RWPE2 (cell line): Measurements from ENCODE around the gene COL16A1.

Experiments
- ATAC-seq: fragments of 200-7000 bp; cut with Tn5 transposase; 3 replicates; pipeline ENCODE4 v1.9.1; 2021; ENCODE audit warnings: low read depth
- DNase-seq: peaks from one replicate; pipeline ENCODE4 v3.0.0-alpha.2; 2020; ENCODE audit warnings: low spot score
- H3K27ac ChIP-seq: fragments of 450-650 bp; 2 replicates; pipeline ENCODE4 v1.5.1; 2017; ENCODE audit warnings: mild to moderate bottlenecking; ENCODE audit not compliant: poor library complexity, severe bottlenecking
- H3K27me3 ChIP-seq: fragments of 250-450 bp; sonication (Bioruptor Pico); 2 replicates; pipeline ENCODE4 v1.5.1; 2021; ENCODE audit warnings: mild to moderate bottlenecking, moderate library complexity; ENCODE audit not compliant: insufficient read depth, poor library complexity, severe bottlenecking
- H3K36me3 ChIP-seq: fragments of 250-450 bp; sonication (Bioruptor Pico); 2 replicates; pipeline ENCODE4 v1.5.1; 2020; ENCODE audit warnings: low read depth, mild to moderate bottlenecking, moderate library complexity
- H3K4me1 ChIP-seq: fragments of 250-450 bp; sonication (Bioruptor Pico); 2 replicates; pipeline ENCODE4 v1.5.1; 2021; ENCODE audit warnings: mild to moderate bottlenecking, moderate library complexity; ENCODE audit not compliant: insufficient read depth, poor library complexity, severe bottlenecking
- H3K4me3 ChIP-seq: fragments of 250-450 bp; sonication (Bioruptor Pico); 2 replicates; pipeline ENCODE4 v1.5.1; 2021; ENCODE audit warnings: mild to moderate bottlenecking, moderate library complexity; ENCODE audit not compliant: severe bottlenecking
- H3K9me3 ChIP-seq: fragments of 250-450 bp; sonication (Bioruptor Pico); 2 replicates; pipeline ENCODE4 v1.5.1; 2021; ENCODE audit warnings: mild to moderate bottlenecking, moderate library complexity; ENCODE audit not compliant: severe bottlenecking
- TF ChIP-seq, protein P1 (sequence below): fragments of 450-650 bp; IDR thresholded peaks from one replicate; pipeline ENCODE4 v1.5.1; 2017; ENCODE audit warnings: mild to moderate bottlenecking, moderate library complexity; ENCODE audit not compliant: poor library complexity, severe bottlenecking

COL16A1 gene

DNA sequence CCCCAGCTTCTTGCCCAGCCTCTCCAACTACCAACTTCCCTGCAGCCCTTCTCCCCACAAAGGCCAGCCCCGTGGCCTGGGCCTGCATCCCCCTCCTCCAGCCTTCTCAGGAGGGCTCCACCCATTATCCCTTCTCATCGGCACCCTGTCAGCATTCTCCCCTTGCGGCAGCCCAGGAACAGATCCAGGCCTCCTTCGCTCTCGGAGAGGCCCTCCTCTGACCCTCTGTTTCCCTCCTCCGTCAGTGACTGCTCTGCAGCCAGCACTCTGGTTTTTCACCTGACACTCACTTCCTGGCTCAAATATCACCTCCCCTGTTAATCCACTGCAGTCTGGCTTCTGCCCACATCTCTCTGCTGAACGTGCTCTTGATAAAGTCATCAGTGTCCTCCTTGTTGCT is 42.9 kb upstream of the COL16A1 start:
- no peaks in the 10 kb centered on the region for H3K36me3 ChIP-seq
- H3K4me3 ChIP-seq = no peak overlapping the region
- no peaks in the 10 kb centered on the region for H3K27me3 ChIP-seq
- TF ChIP-seq, protein P1, sequence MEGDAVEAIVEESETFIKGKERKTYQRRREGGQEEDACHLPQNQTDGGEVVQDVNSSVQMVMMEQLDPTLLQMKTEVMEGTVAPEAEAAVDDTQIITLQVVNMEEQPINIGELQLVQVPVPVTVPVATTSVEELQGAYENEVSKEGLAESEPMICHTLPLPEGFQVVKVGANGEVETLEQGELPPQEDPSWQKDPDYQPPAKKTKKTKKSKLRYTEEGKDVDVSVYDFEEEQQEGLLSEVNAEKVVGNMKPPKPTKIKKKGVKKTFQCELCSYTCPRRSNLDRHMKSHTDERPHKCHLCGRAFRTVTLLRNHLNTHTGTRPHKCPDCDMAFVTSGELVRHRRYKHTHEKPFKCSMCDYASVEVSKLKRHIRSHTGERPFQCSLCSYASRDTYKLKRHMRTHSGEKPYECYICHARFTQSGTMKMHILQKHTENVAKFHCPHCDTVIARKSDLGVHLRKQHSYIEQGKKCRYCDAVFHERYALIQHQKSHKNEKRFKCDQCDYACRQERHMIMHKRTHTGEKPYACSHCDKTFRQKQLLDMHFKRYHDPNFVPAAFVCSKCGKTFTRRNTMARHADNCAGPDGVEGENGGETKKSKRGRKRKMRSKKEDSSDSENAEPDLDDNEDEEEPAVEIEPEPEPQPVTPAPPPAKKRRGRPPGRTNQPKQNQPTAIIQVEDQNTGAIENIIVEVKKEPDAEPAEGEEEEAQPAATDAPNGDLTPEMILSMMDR = no peak
- no peak overlapping the region for H3K27ac ChIP-seq
- no peaks in the 10 kb centered on the region for H3K4me1 ChIP-seq
- DNase-seq = no peak
- H3K9me3 ChIP-seq = no peaks in the 10 kb centered on the region
- no peak for ATAC-seq

DNA sequence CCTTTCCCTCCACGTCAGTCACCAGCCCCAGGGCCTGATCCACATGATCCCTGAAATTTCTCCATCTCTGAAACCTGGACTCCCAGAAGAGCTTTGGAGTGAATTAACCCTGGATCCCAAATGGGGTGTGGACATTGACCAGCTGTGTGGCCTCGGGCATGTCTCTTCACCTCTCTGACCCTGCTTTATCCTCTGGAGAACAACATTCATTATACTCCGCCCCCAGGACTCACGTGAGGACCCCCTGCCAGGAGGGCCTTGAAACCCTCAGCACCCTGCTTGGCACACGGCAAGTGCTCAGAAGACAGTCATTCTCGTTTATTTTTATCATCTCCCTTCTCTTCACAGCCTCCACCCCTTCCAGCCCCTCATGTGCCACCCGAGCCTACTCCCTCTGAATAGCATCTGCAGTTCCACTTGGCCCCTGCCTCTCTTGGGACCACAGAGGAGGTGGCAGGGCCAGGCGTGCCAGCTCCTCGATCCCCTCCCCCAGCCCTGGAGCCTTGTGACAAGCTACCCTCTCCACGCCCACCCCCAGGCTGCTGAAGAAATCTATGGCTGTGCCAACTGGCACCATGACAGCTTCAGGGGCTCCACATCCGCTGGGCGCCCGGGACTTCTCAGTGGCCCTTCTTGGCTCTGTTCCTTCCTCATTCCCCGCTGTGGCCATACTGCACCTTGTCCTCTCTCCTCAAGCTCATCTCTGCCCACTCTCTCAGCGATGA is 42.3 kb upstream of the COL16A1 start:
- no peaks in the 10 kb centered on the region for H3K36me3 ChIP-seq
- H3K4me3 ChIP-seq = no peak overlapping the region
- DNase-seq = no peak
- H3K4me1 ChIP-seq = no peaks in the 10 kb centered on the region
- TF ChIP-seq, protein P1 = peak; percentile 11
- H3K27ac ChIP-seq = no peak overlapping the region
- no peaks in the 10 kb centered on the region for H3K27me3 ChIP-seq
- ATAC-seq = no peak
- no peaks in the 10 kb centered on the region for H3K9me3 ChIP-seq

DNA sequence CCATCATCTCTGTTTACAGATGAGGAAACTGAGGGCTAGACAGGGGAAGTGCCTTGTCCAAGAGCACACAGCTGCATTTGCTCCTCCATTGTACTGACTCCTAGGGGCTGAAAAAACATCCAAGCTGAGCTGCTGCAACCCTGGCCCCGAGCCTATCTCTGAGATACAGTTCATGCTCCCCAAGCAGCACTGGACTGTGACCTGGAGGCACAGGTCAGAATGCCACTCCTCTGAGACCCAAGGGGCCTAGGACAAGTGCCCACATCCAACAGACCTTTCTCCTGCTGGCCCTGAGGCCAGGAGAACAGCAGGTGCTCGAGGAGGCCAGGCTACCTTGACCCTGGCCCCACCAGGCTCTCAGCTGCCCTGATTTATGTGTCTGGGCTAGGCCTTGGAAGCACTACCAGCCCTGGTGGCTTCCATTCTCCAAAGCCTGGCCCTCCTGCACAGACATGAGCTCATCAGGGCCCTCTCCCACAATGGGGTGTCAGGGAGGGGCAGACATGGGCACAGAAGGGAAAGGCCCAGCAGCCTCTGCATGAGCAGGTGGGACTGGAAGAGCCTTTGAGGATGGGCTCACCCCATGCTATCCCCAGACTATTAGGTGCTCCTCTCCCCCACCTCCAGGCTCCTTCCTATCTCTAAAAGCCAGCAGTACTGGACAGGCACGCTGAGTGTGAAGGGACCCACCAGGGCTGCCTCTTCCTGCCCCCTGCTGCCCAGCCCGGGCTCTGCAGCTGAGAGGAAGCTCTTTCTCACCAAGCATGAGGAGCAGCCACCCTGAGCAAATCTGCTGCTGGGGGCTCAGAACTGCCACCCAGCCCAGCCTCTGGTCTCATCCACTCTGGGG is 41.5 kb upstream of the COL16A1 start:
- ATAC-seq (peak; percentile 55), DNase-seq (no peak)
- H3K36me3 ChIP-seq = no peaks in the 10 kb centered on the region
- H3K4me3 ChIP-seq = no peak overlapping the region
- no peaks in the 10 kb centered on the region for H3K27me3 ChIP-seq
- TF ChIP-seq, protein P1 = peak; percentile 53
- H3K4me1 ChIP-seq = no peaks in the 10 kb centered on the region
- H3K27ac ChIP-seq = no peak overlapping the region
- H3K9me3 ChIP-seq = no peaks in the 10 kb centered on the region

GRCh38 chr1:31744165-31744888 is 40.5 kb upstream of the COL16A1 start:
- H3K36me3 ChIP-seq = no peaks in the 10 kb centered on the region
- peaks cover 3% of the 10 kb centered on the region for H3K4me1 ChIP-seq
- no peak overlapping the region for H3K27ac ChIP-seq
- no peak overlapping the region for H3K4me3 ChIP-seq
- no peak for DNase-seq
- no peaks in the 10 kb centered on the region for H3K27me3 ChIP-seq
- ATAC-seq = no peak
- no peaks in the 10 kb centered on the region for H3K9me3 ChIP-seq
- TF ChIP-seq, protein P1 = no peak
